ENCODE measurements around the gene GEMIN7. TPM values are rescaled to one million over a fixed set of nuclear protein-coding genes. Genes with fewer than 3 reads are reported as not detected.
A peak's percentile ranks its signal among the peaks of the same experiment; 100 is the strongest.

Gene GEMIN7
- total and polyA plus RNA-seq, 2 of the 13 experiments (the other 11 are each of a cell fraction or from before 2014, with no cell fraction given) = 24.1 to 30.6 TPM

- TF ChIP-seq ZNF816 (CRISPR knock-in tag; IDR thresholded peaks at IDR 0.05; ENCODE audit: borderline replicate concordance) (no peak), NONO (IDR thresholded peaks at IDR 0.05) (no peak), NONO (CRISPR knock-in tag; conservative IDR thresholded peaks at IDR 0.05) (no peak), SRY (CRISPR knock-in tag; IDR thresholded peaks at IDR 0.05) (peak; percentile 78; the same call in 1 of the 2 replicates), RFXAP (CRISPR knock-in tag; IDR thresholded peaks at IDR 0.05; ENCODE audit: borderline replicate concordance) (0 out of 2 replicates have a peak, but pooled peaks have one; percentile 55), PCBP2 (optimal IDR thresholded peaks at IDR 0.05; ENCODE audit: low read depth, low read length, poor library complexity, severe bottlenecking) (no peak), ZNF160 (CRISPR knock-in tag; IDR thresholded peaks at IDR 0.05) (no peak), ZNF510 (CRISPR knock-in tag; IDR thresholded peaks at IDR 0.05; ENCODE audit: low read depth) (no peak), ZNF605 (CRISPR knock-in tag; IDR thresholded peaks at IDR 0.05) (0 out of 2 replicates have a peak, but pooled peaks have one; percentile 53), NRL (CRISPR knock-in tag; IDR thresholded peaks at IDR 0.05; ENCODE audit: borderline replicate concordance) (peak; percentile 54; the same call in 1 of the 2 replicates), ZFP1 (CRISPR knock-in tag; IDR thresholded peaks at IDR 0.05) (peak; percentile 61; the same call in 1 of the 2 replicates), CREM (IDR thresholded peaks at IDR 0.05) (no peak), CREM (CRISPR knock-in tag; IDR thresholded peaks at IDR 0.05) (no peak), MXI1 (IDR thresholded peaks at IDR 0.05; ENCODE audit: borderline replicate concordance, low read depth, low read length) (peak; percentile 91; the same call in 2 of the 3 replicates), ZBTB7B (CRISPR knock-in tag; IDR thresholded peaks at IDR 0.05) (no peak), ZBTB20 (CRISPR knock-in tag; IDR thresholded peaks at IDR 0.05; ENCODE audit: borderline replicate concordance, low read depth) (no peak), AKAP8 (CRISPR knock-in tag; IDR thresholded peaks at IDR 0.05) (0 out of 2 replicates have a peak, but pooled peaks have one; percentile 57), KDM2A (CRISPR knock-in tag; IDR thresholded peaks at IDR 0.05; ENCODE audit: borderline replicate concordance, low read depth) (no peak; the same call in 1 of the 2 replicates), NKX3-1 (CRISPR knock-in tag; IDR thresholded peaks at IDR 0.05) (0 out of 2 replicates have a peak, but pooled peaks have one; percentile 16)
- TF ChIP-seq, protein P1, sequence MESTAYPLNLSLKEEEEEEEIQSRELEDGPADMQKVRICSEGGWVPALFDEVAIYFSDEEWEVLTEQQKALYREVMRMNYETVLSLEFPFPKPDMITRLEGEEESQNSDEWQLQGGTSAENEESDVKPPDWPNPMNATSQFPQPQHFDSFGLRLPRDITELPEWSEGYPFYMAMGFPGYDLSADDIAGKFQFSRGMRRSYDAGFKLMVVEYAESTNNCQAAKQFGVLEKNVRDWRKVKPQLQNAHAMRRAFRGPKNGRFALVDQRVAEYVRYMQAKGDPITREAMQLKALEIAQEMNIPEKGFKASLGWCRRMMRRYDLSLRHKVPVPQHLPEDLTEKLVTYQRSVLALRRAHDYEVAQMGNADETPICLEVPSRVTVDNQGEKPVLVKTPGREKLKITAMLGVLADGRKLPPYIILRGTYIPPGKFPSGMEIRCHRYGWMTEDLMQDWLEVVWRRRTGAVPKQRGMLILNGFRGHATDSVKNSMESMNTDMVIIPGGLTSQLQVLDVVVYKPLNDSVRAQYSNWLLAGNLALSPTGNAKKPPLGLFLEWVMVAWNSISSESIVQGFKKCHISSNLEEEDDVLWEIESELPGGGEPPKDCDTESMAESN (CRISPR knock-in tag; conservative IDR thresholded peaks at IDR 0.05) = 0 out of 2 replicates have a peak, but pooled peaks have one; percentile 32
- TF ChIP-seq, protein P2, sequence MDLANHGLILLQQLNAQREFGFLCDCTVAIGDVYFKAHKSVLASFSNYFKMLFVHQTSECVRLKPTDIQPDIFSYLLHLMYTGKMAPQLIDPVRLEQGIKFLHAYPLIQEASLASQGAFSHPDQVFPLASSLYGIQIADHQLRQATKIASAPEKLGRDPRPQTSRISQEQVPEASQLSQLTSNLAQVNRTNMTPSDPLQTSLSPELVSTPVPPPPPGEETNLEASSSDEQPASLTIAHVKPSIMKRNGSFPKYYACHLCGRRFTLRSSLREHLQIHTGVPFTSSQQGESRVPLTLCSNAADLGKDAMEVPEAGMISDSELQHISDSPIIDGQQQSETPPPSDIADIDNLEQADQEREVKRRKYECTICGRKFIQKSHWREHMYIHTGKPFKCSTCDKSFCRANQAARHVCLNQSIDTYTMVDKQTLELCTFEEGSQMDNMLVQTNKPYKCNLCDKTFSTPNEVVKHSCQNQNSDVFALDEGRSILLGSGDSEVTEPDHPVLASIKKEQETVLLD (CRISPR knock-in tag; IDR thresholded peaks at IDR 0.05; ENCODE audit: low read depth) = peak; percentile 52; the same call in 1 of the 2 replicates
Observed at GRCh38 chr19:45076029-45076850, 2.8 kb upstream of the GEMIN7 start, which contains the start of gene ZNF296 (continued).
